GM19193 (cell line): Measurements from ENCODE around the gene ZNF385B.

Experiments
- POLR2A ChIP-seq: IDR thresholded peaks from 4 replicates; pipeline ENCODE4 v1.6.1; 2011; ENCODE audit not compliant: insufficient read depth, insufficient read length; ENCODE audit errors: extremely low read depth

Gene ZNF385B

DNA sequence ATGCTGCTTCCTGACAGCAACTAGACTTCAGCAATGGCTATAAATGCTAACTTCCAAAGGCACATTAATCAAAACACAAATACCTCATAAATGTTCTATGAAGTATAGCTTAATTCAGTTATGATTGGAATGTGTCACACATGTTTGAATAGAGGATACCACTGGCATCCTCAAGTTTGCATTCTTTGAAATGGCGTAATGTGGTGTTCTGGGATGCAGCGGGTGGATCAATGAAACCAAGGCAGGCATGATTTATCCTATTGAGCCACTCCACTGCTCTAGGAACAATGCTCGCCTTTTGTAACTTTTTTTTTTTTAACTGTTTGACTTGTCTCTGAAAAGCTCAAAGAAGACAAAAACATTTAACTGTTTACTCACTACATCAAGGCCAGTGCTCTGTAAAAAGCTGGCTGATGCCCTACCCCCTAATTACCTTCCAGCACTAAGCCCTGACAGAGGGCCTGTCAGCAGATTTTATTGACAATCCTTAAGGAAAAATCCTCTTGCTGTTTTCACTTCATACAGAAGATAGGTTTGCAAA lies 318.0 kb downstream of the ZNF385B start:
- no peak for TF ChIP-seq POLR2A

DNA sequence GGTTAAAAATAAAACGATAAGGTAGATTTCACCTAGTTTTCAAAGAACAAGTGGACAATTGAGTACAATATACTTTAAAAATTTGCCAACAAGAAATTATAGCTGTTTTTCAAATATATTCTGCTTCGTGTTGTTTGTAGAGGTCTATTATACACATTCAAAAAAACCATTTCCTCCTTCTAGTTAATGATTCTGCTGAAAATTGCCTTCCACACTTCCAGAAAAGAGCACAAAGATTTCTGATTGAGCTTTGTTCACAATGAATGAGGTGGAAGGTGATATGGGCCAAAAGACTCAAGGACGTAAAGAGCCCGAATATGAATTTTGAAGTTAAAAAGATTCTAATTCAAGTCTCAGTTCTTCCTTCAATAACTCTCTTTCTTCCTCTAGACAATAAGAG lies 319.8 kb downstream of the ZNF385B start:
- no peak for TF ChIP-seq POLR2A

DNA sequence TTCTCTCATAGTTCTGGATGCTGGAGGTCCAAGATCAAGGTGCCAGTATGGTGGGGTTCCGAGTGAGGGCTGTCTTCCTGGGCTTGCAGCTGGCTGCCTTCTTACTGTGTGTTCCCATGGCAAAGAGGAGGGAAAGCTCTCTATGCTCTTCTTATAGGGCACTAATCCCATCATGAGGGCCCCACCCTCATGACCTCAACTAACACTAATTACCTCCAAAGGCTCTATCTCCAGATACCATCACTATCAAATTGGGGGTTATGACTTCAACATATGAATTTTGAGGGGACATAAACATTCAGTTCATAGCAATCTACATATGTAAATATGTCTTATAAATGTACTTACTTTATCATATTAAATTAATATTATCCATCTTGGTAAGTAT lies 322.3 kb downstream of the ZNF385B start:
- no peak for TF ChIP-seq POLR2A

DNA sequence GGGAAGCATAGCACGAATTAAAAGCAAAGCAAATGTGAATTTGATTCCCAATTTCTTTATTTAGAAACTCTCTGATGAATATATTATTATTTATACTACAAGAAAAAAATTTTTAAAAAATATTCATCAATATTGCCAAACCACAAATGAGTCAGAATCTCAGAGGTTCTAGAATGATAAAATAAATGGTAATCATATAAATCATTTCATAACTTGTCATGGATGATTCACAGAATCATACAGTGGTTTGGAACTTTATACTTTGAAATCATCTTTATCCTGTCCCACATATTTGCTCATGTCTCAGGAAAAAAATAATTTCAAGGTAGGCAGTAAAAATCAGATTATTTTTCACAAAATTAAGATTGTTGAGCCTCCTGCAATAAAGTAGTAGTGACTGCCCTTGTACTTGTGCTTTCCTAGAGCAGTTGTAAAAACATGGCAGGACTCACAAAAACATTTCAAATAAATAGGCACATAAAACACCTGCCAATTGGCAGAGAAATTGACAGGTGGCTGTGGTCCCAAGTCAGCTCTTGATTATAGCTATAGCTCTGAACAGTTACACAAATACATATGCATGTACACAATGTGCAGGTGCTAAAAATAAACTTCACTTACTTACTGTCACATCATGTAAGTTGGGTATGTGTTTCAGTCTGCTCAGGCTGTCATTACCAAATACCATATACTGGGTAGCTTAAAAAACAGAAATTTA lies 322.8 kb downstream of the ZNF385B start:
- TF ChIP-seq POLR2A, result no peak

DNA sequence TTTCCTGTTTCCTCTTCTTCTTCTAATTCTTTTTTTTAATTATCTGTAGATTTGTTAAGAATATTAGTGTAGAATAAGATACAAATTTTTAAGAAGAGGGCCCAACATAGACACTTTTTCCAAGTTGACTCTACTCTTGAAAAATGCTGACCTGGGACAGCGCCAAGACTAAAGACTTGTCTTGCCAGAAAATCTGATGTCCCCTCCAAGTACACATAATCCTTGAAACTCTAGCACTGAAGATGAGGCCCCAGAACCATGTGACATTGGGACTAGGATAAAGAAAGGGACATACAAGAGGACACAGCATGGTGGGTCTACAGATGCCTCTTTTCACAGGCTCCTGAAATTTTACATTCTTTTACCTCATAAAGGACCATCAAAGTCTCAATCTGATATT lies 325.2 kb downstream of the ZNF385B start:
- no peak for TF ChIP-seq POLR2A

DNA sequence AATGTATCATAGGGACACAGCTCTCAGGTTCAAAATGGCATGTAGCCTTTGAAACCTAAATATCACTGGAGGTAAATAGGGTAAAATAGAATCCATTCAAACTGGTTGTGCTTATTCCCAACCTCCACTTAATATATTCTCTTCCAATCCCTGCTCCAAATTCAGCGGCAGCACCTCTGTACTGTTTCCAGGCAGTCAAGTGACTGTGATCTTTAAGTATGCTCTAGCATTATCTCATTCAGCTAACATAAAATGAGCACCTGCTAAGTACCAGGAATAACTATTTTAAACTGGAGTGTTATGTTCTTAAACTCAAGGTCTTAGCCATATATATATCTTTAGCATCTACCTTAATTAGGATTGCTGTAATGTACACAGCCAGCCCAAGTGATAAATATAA lies 327.5 kb downstream of the ZNF385B start:
- no peak for TF ChIP-seq POLR2A

DNA sequence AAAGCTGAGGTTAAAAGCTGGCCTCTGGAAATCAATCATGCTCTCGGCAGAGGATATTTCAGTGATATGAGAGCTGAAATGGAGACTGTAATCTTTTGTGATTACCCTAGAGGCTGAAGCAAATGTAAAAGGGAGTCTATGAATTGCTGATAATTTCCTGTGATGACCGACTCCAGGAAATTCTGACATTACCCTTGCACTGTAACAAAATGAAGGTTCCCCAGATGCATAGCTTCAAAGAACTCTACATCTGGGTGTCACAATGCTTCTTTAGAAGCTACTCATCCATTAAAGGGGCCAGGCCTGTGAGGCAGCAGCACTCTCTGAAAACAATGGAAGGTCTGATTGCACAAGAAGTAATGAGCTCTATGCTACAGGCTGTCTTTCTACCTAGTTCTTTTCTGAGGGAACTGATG lies 328.5 kb downstream of the ZNF385B start:
- no peak for TF ChIP-seq POLR2A

DNA sequence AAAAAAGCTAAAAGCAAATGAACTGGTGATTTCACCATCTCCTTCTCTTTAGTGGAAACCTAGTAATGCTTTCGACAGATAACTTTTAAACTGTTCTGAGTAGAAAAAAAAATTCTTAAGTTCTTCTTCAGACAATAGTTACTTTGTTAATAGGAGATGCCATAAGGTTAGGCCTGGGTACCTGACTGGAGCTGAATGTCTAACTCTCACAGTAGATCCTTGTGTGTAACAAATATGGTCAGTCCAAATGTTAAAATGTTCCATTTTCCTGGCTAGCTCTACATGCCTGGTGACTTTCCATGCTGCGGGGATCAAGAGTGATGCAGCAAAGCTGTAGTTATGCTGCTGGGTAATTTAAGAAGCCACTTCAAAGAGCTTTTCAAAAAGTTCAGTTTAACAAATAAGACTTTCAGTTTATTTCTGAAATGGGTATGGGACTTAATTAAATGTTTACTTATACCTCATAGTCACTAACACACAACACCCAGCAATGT lies 332.8 kb downstream of the ZNF385B start:
- no peak for TF ChIP-seq POLR2A

DNA sequence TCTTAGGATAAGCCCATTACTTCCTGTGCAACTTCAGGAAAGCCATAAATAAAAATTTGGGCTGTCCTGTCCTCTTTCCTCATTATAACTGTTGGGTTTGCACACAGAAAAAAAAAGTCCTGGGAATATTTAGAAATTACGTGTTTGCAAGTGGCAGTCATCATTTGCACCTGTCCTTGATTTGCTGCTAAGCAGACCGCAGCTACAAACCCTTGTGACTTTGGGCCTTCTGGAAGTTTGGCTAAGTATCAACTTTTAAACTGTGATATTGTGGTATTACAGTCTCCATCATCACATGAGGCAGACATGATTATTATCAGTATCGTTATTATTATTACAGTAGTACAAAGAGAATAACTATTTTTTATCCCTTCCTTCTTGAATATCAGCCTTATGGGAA lies 336.1 kb downstream of the ZNF385B start:
- TF ChIP-seq POLR2A, result no peak

DNA sequence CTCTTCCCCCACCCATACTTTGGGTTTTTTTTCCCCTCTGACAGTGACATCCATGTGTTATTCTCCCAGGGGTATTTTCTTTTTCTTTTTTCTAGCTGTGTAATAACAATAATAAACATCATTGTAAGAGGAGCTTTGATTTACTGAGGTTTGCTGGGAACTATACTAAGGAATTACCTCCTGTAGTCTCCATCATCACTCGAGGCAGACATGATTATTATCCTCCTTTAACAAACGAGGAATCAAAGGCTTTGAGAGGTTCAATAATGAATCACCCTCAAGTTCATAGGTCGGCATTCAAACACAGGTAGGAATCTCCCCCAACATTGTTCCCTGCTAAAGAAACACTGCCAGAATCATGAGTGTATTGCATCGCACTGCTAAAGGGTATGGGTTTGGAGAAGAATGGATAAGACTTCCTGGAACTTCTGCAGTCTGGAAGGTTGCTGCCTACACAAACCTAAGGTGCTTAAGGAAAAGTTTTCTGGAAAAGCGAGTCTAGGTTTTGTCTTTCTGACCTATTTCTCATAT lies 336.5 kb downstream of the ZNF385B start:
- TF ChIP-seq POLR2A, result no peak

DNA sequence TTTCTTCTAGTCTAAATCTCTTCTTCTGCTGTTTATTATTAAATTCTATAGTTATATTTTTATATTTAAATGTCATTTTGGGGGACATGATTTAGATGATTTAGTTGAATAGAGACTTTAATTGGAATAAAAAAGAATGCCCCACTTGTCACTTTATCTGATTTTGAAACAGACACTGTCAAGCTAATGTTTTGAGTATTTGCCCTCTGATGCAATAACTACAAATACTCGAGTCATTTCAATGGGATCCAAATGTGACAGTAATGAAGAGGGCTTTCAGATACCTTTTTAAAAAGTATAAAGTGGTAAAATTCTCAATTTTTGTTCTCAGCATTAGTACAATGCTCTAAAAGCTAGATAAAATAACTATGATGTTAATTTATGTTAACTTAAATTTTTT lies 339.5 kb downstream of the ZNF385B start:
- no peak for TF ChIP-seq POLR2A

DNA sequence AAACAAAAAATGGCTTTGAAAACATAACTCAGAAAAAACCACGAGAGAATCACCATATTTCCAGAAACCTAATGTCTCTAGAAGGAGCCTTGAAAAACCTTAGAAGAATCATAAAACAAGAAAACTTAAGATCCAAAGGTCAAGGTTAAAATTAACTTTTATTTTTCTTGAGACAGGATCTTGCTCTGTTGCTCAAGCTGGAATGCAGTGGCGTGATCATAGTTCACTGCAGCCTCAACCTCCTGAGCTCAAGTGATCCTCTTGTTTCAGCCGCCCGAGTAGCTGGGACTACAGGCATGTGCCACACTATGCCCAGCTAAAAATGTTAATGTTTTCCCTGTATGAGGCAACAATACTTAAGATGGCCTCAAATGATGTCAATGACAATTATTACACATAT lies 342.6 kb downstream of the ZNF385B start:
- TF ChIP-seq POLR2A, result no peak

DNA sequence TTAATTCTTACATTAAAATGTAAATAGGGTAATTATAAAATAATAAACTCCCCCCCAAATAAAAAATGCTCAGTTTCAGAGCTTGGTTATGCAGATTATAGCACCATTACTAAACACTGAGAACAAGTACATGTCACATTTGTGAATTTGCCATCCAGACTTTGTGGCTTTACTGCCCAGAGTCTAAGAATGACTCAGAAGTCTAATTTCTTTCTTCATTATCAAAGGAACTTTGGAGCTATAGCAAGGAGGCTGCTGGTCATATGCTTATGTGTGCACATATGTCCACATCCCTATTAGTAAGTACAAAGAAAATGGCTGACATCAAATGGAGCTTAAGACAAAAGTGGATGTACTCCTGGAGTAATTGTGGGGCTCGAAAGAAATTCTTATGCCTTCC lies 348.2 kb downstream of the ZNF385B start:
- no peak for TF ChIP-seq POLR2A

DNA sequence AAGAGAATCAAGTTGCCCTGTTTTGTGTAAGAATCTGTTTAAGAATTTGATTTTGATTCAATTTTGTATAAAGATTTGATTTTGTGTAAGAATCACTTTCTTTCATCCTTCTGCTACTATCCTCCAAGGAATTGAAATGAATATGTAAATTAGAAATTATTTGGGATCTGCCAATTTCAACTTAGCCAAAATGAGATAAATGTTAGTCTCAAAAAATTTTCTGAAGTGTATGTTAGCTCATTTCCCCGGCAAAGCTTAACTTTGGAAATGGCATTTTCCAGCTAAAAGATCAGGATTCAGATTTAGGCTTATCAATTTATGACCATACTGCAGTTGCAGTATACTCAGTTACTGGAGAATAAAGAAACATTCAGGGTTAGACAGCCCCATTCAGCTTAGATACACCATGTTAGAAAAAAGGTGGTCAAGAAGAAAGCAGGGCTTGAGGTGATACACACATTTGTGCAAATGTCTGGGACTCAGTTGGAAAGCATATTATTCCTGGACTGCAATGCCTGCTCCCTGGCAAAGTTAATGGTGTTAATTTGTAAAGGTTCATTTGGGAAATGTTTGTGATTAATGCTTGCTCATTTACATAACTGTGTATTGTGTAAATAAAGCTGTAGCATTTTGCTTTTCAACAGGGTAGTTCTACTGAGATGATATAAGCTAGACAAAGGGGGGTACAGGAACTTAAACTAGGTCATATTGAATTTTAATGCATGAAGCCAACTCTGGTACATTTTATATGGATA lies 349.0 kb downstream of the ZNF385B start:
- TF ChIP-seq POLR2A, result no peak

DNA sequence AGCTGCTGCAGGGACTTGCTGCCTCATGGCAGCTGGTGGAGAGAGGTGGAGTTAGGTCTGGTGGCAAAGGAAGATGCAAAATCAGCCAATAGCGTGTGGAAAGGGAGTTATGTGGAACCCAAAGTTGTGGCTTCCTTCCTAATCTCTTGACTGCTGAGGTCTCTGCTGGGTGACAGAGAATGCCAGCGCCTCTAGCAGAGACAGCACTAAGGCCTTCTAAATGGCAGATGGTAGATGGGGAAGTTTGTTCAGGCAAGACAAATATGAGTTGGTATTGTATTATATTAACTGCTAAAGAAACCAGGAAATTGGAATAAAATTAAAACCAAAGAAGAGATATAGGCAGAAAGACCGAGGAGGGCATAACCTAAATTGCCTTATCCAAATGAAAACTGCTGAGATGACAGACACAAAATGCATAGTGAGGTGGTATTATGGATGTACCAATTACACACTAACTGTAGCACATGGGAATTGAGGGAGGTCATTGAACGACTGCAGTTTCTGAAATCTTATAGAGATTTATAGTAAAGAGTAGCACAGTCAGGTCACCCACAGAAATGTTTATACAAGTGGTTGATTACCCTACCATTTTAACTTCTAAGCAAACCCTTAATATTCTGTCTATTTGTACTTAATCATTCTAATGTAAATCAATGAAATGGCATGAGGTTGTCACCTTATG lies 350.2 kb downstream of the ZNF385B start:
- TF ChIP-seq POLR2A, result no peak
